MM.1S (cell line): ENCODE results near the gene RPS6KA4.

Experiments used
- EZH2phosphoT487 ChIP-seq: fragments of 300-600 bp; sonication (generic); IDR thresholded peaks from 2 replicates; pipeline ENCODE4 v1.6.1; 2018; ENCODE audit warnings: antibody characterized with exemption, low read length
- TF ChIP-seq, protein P1 (sequence below): fragments of 300-600 bp; sonication (generic); IDR thresholded peaks from 2 replicates; pipeline ENCODE4 v1.5.1; 2016; ENCODE audit warnings: antibody characterized with exemption, low read length, mixed read lengths

DNA sequence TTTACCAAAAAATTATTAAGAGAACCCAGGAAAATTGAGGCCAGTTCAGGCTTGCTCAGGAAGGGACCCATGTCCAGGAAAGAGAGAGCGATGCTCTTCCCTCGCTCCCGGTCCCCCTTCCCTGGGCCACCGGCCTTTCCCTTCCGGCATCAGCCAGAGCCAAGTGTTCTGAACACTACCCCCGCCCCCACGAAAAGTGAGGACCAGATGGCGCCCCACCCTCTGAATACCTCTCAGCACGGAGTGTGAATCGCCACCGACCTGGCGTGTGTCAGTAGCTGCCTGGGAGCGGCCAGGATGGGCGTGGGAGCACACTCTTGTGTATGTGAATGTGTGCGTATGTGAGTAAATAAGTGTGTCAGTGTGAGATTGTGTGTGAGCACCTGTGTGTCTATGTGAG is 20.2 kb downstream of the RPS6KA4 start:
- TF ChIP-seq, protein P1, sequence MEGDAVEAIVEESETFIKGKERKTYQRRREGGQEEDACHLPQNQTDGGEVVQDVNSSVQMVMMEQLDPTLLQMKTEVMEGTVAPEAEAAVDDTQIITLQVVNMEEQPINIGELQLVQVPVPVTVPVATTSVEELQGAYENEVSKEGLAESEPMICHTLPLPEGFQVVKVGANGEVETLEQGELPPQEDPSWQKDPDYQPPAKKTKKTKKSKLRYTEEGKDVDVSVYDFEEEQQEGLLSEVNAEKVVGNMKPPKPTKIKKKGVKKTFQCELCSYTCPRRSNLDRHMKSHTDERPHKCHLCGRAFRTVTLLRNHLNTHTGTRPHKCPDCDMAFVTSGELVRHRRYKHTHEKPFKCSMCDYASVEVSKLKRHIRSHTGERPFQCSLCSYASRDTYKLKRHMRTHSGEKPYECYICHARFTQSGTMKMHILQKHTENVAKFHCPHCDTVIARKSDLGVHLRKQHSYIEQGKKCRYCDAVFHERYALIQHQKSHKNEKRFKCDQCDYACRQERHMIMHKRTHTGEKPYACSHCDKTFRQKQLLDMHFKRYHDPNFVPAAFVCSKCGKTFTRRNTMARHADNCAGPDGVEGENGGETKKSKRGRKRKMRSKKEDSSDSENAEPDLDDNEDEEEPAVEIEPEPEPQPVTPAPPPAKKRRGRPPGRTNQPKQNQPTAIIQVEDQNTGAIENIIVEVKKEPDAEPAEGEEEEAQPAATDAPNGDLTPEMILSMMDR, result no peak
- TF ChIP-seq EZH2phosphoT487, result no peak
